Upper lobe of left lung (tissue), 4 donors: Measurements from ENCODE around the gene TBC1D8.

Source experiments
- CTCF ChIP-seq, 6 experiments: fragments of 450-650 bp in 4 of 6; fragments of 200-600 bp in 2 of 6; sonication (generic) in 2 of 6; IDR thresholded peaks; one replicate each; pipeline ENCODE4 v1.5.1; 2016 to 2019; ENCODE audit warnings: antibody characterized with exemption in 6 of 6
- POLR2AphosphoS5 ChIP-seq, 2 donors: sonication (generic); formaldehyde crosslinking; IDR thresholded peaks; one replicate each; pipeline ENCODE4 v1.5.1; 2017; ENCODE audit warnings: antibody characterized with exemption in 2 of 2

- TF ChIP-seq CTCF (IDR thresholded peaks at IDR 0.05) (no peak), POLR2AphosphoS5 (IDR thresholded peaks at IDR 0.05) (no peak)
These were observed 11.6 kb upstream of the TBC1D8 start for GRCh38 chr2:101162561-101163330.
